Endothelial cell of umbilical vein (primary cell): ENCODE measurements around the gene AKAP8L. TPM values are rescaled to one million over a fixed set of nuclear protein-coding genes. Genes with fewer than 3 reads are reported as not detected.

Experiments
- BruUV-seq: library from RNA; stranded (reverse); fragments of 400-500 nt; replicated peaks from 2 replicates; lab custom pipeline; 2021; lab: Mats Ljungman, UMichigan
- CTCF ChIA-PET: fragments of 300-600, 350-600 bp; sonication (Branson Sonifier 250); formaldehyde crosslinking; loops from one replicate; lab custom pipeline; 2021; ENCODE audit warnings: antibody characterized with exemption, inconsistent platforms; lab: Charles Lee
- POLR2A ChIA-PET: fragments of 300-600, 350-600 bp; sonication (Branson Sonifier 250); formaldehyde crosslinking; loops from one replicate; lab custom pipeline; 2021; ENCODE audit warnings: antibody characterized with exemption, inconsistent platforms; lab: Charles Lee
- DNase-seq: peaks from one replicate; pipeline ENCODE4 v3.0.0-alpha.2; 2011; ENCODE audit warnings: low read depth, low spot score
- FAIRE-seq: peaks from 2 replicates; lab custom pipeline; 2011; peaks lifted over from hg19 to GRCh38; lab: Jason Lieb, UNC
- H2AFZ ChIP-seq: 2 replicates; pipeline ENCODE4 v1.6.0; 2012; ENCODE audit warnings: low read depth, low read length, control low read depth, inconsistent platforms
- H3K27ac ChIP-seq: 2 replicates; pipeline ENCODE4 v1.5.1; 2011; ENCODE audit warnings: low read depth, mild to moderate bottlenecking, control low read depth, low read length, moderate library complexity; ENCODE audit not compliant: insufficient read depth
- H3K27me3 ChIP-seq, 2 experiments: 2 replicates each; pipeline versions ENCODE4 v1.6.0 to v1.6.1; 2011; ENCODE audit warnings: low read length in 2 of 2, mixed read lengths in 1 of 2; ENCODE audit not compliant: control insufficient read depth in 2 of 2, insufficient read depth in 2 of 2
- H3K36me3 ChIP-seq, 2 experiments: 2 replicates in 1 of 2; 3 replicates in 1 of 2; pipeline ENCODE4 v1.5.1; 2011; ENCODE audit warnings: low read length in 2 of 2, mild to moderate bottlenecking in 1 of 2, moderate library complexity in 1 of 2; ENCODE audit not compliant: control insufficient read depth in 2 of 2, insufficient read depth in 2 of 2; ENCODE audit errors: extremely low read depth in 1 of 2
- H3K4me1 ChIP-seq: 3 replicates; pipeline ENCODE4 v1.5.1; 2011; ENCODE audit warnings: mild to moderate bottlenecking, low read length; ENCODE audit not compliant: control insufficient read depth, insufficient read depth; ENCODE audit errors: extremely low read depth
- H3K4me2 ChIP-seq: 2 replicates; pipeline ENCODE4 v1.6.1; 2011; ENCODE audit warnings: low read length, control low read depth, mixed read lengths; ENCODE audit not compliant: insufficient read depth
- H3K4me3 ChIP-seq, 3 experiments: fragments of 200-600 bp in 1 of 3; sonication (generic), shearing (Covaris generic) in 1 of 3; replicated peaks in 1 of 3; 2 replicates each; pipeline ENCODE4 v1.5.1; 2011 to 2016; ENCODE audit warnings: control low read depth in 3 of 3, low read length in 3 of 3, mild to moderate bottlenecking in 2 of 3, inconsistent platforms in 1 of 3, low read depth in 1 of 3, moderate library complexity in 1 of 3; ENCODE audit not compliant: insufficient read depth in 1 of 3
- H3K79me2 ChIP-seq: 2 replicates; pipeline ENCODE4 v1.6.0; 2012; ENCODE audit warnings: low read length, inconsistent platforms; ENCODE audit not compliant: control insufficient read depth, insufficient read depth
- H3K9ac ChIP-seq: replicated peaks from 2 replicates; pipeline ENCODE3; 2011; ENCODE audit warnings: low read length, control low read depth; ENCODE audit not compliant: insufficient read depth; ENCODE audit errors: extremely low read depth
- H3K9me1 ChIP-seq: replicated peaks from 3 replicates; pipeline ENCODE4 v1.6.0; 2011; ENCODE audit warnings: mild to moderate bottlenecking, low read length; ENCODE audit not compliant: control insufficient read depth, insufficient read depth; ENCODE audit errors: extremely low read depth
- H3K9me3 ChIP-seq: replicated peaks from 2 replicates; pipeline ENCODE4 v1.5.1; 2012; ENCODE audit warnings: low read length, inconsistent platforms; ENCODE audit not compliant: control insufficient read depth, insufficient read depth
- H4K20me1 ChIP-seq: replicated peaks from 2 replicates; pipeline ENCODE3; 2011; ENCODE audit warnings: mild to moderate bottlenecking, low read length; ENCODE audit not compliant: control insufficient read depth, insufficient read depth; ENCODE audit errors: extremely low read depth
- EZH2 ChIP-seq: IDR thresholded peaks from 2 replicates; pipeline ENCODE4 v1.6.1; 2012; ENCODE audit warnings: borderline replicate concordance, low read depth, mild to moderate bottlenecking, moderate library complexity, low read length, inconsistent platforms; ENCODE audit not compliant: severe bottlenecking
- FOS ChIP-seq: IDR thresholded peaks from 2 replicates; pipeline ENCODE4 v1.6.1; 2011; ENCODE audit warnings: mild to moderate bottlenecking, low read length, moderate library complexity, borderline replicate concordance; ENCODE audit not compliant: insufficient read depth
- GATA2 ChIP-seq: IDR thresholded peaks from 2 replicates; pipeline ENCODE4 v1.7.0; 2011; ENCODE audit warnings: low read depth, mild to moderate bottlenecking, moderate library complexity, mixed read lengths, low read length; ENCODE audit not compliant: insufficient read length, insufficient read depth
- JUN ChIP-seq: IDR thresholded peaks from 2 replicates; pipeline ENCODE4 v1.6.1; 2011; ENCODE audit warnings: borderline replicate concordance, low read depth; ENCODE audit not compliant: insufficient read length, insufficient read depth
- MYC ChIP-seq: IDR thresholded peaks from one replicate; pipeline ENCODE4 v1.6.1; 2011; ENCODE audit warnings: mild to moderate bottlenecking, low read depth, low read length
- POLR2A ChIP-seq: IDR thresholded peaks from 2 replicates; pipeline ENCODE4 v1.6.1; 2012; ENCODE audit warnings: low read depth, mild to moderate bottlenecking, control low read depth, low read length
- POLR2AphosphoS5 ChIP-seq: IDR thresholded peaks from 2 replicates; pipeline ENCODE4 v1.6.1; 2012; ENCODE audit warnings: low read depth, mild to moderate bottlenecking, control low read depth, low read length, moderate library complexity; ENCODE audit not compliant: insufficient read depth
- dilution Hi-C: fragments of 300-500 bp; cut with MboI; formaldehyde crosslinking; loops from one replicate; pipeline ENCODE4 v1.15.0; 2019; ENCODE audit warnings: low sequenced_read_pairs; ENCODE audit not compliant: extremely low pct_ligation_motif_present
- intact Hi-C: fragments of 100-400 bp; cut with micrococcal nuclease; formaldehyde crosslinking; loops from one replicate; pipeline ENCODE4 v1.10.0; 2022
- polyA plus RNA-seq, 4 experiments: library from polyadenylated mRNA; depleted of rRNA in 3 of 4; stranded (reverse) in 3 of 4; unstranded in 1 of 4; fragments of >200 nt; gene quantifications; 2 replicates each; pipeline versions ENCODE4 v1.2.1 to v1.2.3, GENCODE V29; 2011 to 2012; ENCODE audit warnings: missing spikeins in 1 of 4
- total RNA-seq: library from RNA; stranded (reverse); gene quantifications from 2 replicates; pipeline ENCODE4 v1.2.3, GENCODE V29; 2021
- TF ChIP-seq, protein P1 (sequence below): IDR thresholded peaks from 2 replicates; pipeline ENCODE4 v1.6.1; 2011; ENCODE audit not compliant: insufficient read depth, insufficient read length
- TF ChIP-seq, protein P2 (sequence below), 2 donors: IDR thresholded peaks; 1 replicate in 1 of 2; 2 replicates in 1 of 2; pipeline ENCODE4 v1.5.1; 2011; ENCODE audit warnings: low read length in 2 of 2, mild to moderate bottlenecking in 2 of 2, moderate library complexity in 2 of 2, control low read depth in 1 of 2, inconsistent platforms in 1 of 2, low read depth in 1 of 2; ENCODE audit not compliant: insufficient read depth in 1 of 2; ENCODE audit errors: extremely low read depth in 1 of 2

Gene AKAP8L
- total and polyA plus RNA-seq, 2 donors (not counting 3 experiments of a cell fraction or from before 2014, with no cell fraction given) = 63.9 to 99.6 TPM

DNA sequence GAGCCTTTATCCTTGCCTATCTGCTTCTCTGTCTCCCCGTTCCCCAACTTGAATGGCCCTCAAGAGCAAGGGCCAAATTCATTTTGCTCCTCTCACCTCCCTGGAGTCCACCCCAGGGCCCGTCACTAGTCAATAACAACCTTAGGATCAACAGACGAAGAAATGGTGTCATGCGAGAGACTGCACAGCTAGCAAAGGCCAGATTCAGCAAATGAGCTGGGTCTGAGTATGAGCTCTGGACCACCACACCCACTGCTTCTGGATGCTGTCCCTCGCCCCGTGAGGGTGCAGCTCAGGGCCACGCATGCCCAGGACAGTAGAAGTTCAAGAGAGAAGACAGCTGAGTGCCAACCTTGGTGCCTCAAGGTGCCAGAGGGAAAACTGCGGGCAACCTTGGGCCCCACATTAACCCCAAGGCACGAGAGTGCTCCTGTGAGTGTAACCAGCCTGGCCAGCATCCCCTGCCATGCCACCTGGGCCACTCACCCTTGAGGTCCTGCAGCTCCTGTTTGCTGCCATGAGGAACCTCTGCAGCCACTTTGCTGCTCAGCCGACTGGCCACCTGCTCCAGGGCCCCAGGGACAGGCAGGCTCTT is 11.8 kb upstream of the AKAP8L start:
- BruUV-seq = no TSS peak
- Histone ChIP-seq H3K4me3 (no peak overlapping the region), H3K4me2 (no peak overlapping the region), H2AFZ (no peak overlapping the region), H3K9ac (no peak overlapping the region), H3K9me1 (no peaks in the 10 kb centered on the region), H3K27me3 (no peaks in the 10 kb centered on the region), H3K9me3 (no peaks in the 10 kb centered on the region), H3K4me1 (peaks cover 12% of the 10 kb centered on the region), H4K20me1 (no peaks in the 10 kb centered on the region), H3K27ac (no peak overlapping the region), H3K79me2 (peaks cover 46% of the 10 kb centered on the region), H3K36me3 (peaks cover 4 to 30% of the 10 kb centered on the region in 2 experiments)
- dilution Hi-C loops (no loop called here), intact Hi-C loops (no loop called here)
- ChIA-PET CTCF (interaction anchor here (3.6 kb wide), 1 partner anchor 11 kb away, joined by 24 read pairs; the partner anchor contains the start of gene AKAP8L), POLR2A (no interaction called here)
- DNase-seq = no peak
- FAIRE-seq = no peak
- TF ChIP-seq, protein P1, sequence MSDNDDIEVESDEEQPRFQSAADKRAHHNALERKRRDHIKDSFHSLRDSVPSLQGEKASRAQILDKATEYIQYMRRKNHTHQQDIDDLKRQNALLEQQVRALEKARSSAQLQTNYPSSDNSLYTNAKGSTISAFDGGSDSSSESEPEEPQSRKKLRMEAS = no peak
- TF ChIP-seq, protein P2, sequence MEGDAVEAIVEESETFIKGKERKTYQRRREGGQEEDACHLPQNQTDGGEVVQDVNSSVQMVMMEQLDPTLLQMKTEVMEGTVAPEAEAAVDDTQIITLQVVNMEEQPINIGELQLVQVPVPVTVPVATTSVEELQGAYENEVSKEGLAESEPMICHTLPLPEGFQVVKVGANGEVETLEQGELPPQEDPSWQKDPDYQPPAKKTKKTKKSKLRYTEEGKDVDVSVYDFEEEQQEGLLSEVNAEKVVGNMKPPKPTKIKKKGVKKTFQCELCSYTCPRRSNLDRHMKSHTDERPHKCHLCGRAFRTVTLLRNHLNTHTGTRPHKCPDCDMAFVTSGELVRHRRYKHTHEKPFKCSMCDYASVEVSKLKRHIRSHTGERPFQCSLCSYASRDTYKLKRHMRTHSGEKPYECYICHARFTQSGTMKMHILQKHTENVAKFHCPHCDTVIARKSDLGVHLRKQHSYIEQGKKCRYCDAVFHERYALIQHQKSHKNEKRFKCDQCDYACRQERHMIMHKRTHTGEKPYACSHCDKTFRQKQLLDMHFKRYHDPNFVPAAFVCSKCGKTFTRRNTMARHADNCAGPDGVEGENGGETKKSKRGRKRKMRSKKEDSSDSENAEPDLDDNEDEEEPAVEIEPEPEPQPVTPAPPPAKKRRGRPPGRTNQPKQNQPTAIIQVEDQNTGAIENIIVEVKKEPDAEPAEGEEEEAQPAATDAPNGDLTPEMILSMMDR (IDR thresholded peaks at IDR 0.05; ENCODE audit: extremely low read depth in 1 of 2, insufficient read depth in 1 of 2, low read depth in 1 of 2, low read length in 2 of 2) = no peak

GRCh38 chr19:15429825-15430467 is 11.2 kb upstream of the AKAP8L start:
- H3K4me1 ChIP-seq = peaks cover 12% of the 10 kb centered on the region
- DNase-seq (no peak), FAIRE-seq (no peak)
- peaks cover 46% of the 10 kb centered on the region for H3K79me2 ChIP-seq
- H3K36me3 ChIP-seq = peaks cover 5 to 36% of the 10 kb centered on the region in 2 experiments
- CTCF ChIA-PET = interaction anchor here (1.4 to 3.6 kb wide), 2 partner anchors 11 to 126 kb away, joined by 4 to 24 read pairs; partner anchors contain the start of gene AKAP8L
- no peak overlapping the region for H3K27ac ChIP-seq
- H3K9me3 ChIP-seq = no peaks in the 10 kb centered on the region
- H3K4me3 ChIP-seq = no peak overlapping the region
- BruUV-seq = no TSS peak
- POLR2A ChIA-PET = no interaction called here
- no peaks in the 10 kb centered on the region for H3K27me3 ChIP-seq
- no peak overlapping the region for H3K4me2 ChIP-seq
- H2AFZ ChIP-seq = no peak overlapping the region
- H4K20me1 ChIP-seq = no peaks in the 10 kb centered on the region
- H3K9me1 ChIP-seq = no peaks in the 10 kb centered on the region
- no peak overlapping the region for H3K9ac ChIP-seq
- dilution Hi-C loops = no loop called here
- intact Hi-C loops = no loop called here
- no peak for TF ChIP-seq GATA2
- no peak for TF ChIP-seq JUN
- no peak for TF ChIP-seq POLR2AphosphoS5
- TF ChIP-seq, protein P1 = no peak
- TF ChIP-seq POLR2A = no peak
- TF ChIP-seq, protein P2 (IDR thresholded peaks at IDR 0.05; ENCODE audit: extremely low read depth in 1 of 2, insufficient read depth in 1 of 2, low read depth in 1 of 2, low read length in 2 of 2) = no peak
- TF ChIP-seq FOS = no peak
- TF ChIP-seq EZH2 = no peak
- no peak for TF ChIP-seq MYC
